SK-N-MC (cell line): Measurements from ENCODE around the gene SRRM4.

ENCODE experiments used
- EZH2 ChIP-seq: fragments of 200-600 bp; sonication (generic); IDR thresholded peaks from one replicate; pipeline ENCODE4 v1.6.1; 2017; ENCODE audit warnings: antibody characterized with exemption
- FOXP2 ChIP-seq: optimal IDR thresholded peaks from 2 replicates; pipeline ENCODE3; 2011; ENCODE audit warnings: mild to moderate bottlenecking, moderate library complexity; ENCODE audit not compliant: insufficient read depth; ENCODE audit errors: extremely low read length, control extremely low read depth
- POLR2AphosphoS5 ChIP-seq: IDR thresholded peaks from 2 replicates; pipeline ENCODE4 v1.6.1; 2012; ENCODE audit warnings: mild to moderate bottlenecking, low read depth, low read length, borderline replicate concordance

- no peak for TF ChIP-seq POLR2AphosphoS5
- no peak for TF ChIP-seq EZH2
- TF ChIP-seq FOXP2, result no peak
Observed at GRCh38 chr12:119145367-119145766, 164.0 kb downstream of the SRRM4 start.
